HCT116 (cell line): ENCODE data around the gene TSPAN5. TPM values are rescaled to one million over a fixed set of nuclear protein-coding genes. Genes with fewer than 3 reads are reported as not detected.
A peak's percentile ranks its signal among the peaks of the same experiment; 100 is the strongest.

ENCODE experiments used
- ATAC-seq: fragments of 200-7000 bp; cut with Tn5 transposase; 2 replicates; pipeline ENCODE4 v1.9.1; 2020; ENCODE audit warnings: mild to moderate bottlenecking, moderate library complexity
- BruUV-seq: library from RNA; stranded (reverse); fragments of 400-500 nt; replicated peaks from 2 replicates; lab custom pipeline; 2021; lab: Mats Ljungman, UMichigan
- CTCF ChIA-PET: fragments of 300-600 bp; sonication (Branson Sonifier 250); formaldehyde crosslinking; loops from one replicate; lab custom pipeline; 2021; ENCODE audit warnings: antibody characterized with exemption; lab: Charles Lee
- POLR2A ChIA-PET: fragments of 300-600, 350-600 bp; sonication (Branson Sonifier 250); formaldehyde crosslinking; loops from one replicate; lab custom pipeline; 2021; ENCODE audit warnings: antibody characterized with exemption; lab: Charles Lee
- RAD21 ChIA-PET, 2 experiments: fragments of 300-600 bp; sonication (Branson Sonifier 250); formaldehyde crosslinking; loops; one replicate each; lab custom pipeline; 2023; ENCODE audit warnings: low total read pairs in 2 of 2; ENCODE audit not compliant: uncharacterized antibody in 2 of 2, unreplicated experiment in 2 of 2, low non-redundant PET in 1 of 2; lab: Charles Lee
- DNase-seq: peaks from one replicate; pipeline ENCODE4 v3.0.0-alpha.2; 2010; ENCODE audit warnings: low read depth, low spot score
- H2AFZ ChIP-seq: fragments of 200-600 bp; shearing (Covaris generic), sonication (generic); 2 replicates; pipeline ENCODE4 v1.6.1; 2017; ENCODE audit warnings: low read depth, mixed run types, mixed read lengths, antibody characterized with exemption, low read length; ENCODE audit not compliant: poor library complexity, severe bottlenecking
- H3K27ac ChIP-seq: 2 replicates; pipeline ENCODE4 v1.5.1; 2012; ENCODE audit warnings: low read depth, low read length
- H3K27me3 ChIP-seq: fragments of 200-600 bp; sonication (generic); 2 replicates; pipeline ENCODE4 v1.6.1; 2016; ENCODE audit warnings: mixed run types, low read length, mixed read lengths; ENCODE audit not compliant: insufficient read depth
- H3K36me3 ChIP-seq, 2 experiments: fragments of 200-500 bp in 1 of 2; fragments of 200-600 bp in 1 of 2; sonication (Bioruptor generic) in 1 of 2; sonication (generic) in 1 of 2; 2 replicates each; pipeline versions ENCODE4 v1.5.1 to v1.6.1; 2014 to 2016; ENCODE audit warnings: low read length in 2 of 2, inconsistent platforms in 1 of 2, mixed read lengths in 1 of 2, mixed run types in 1 of 2; ENCODE audit not compliant: insufficient read depth in 2 of 2, control insufficient read depth in 1 of 2
- H3K4me1 ChIP-seq, 2 experiments: fragments of 200-600 bp in 1 of 2; sonication (generic) in 1 of 2; 2 replicates each; pipeline versions ENCODE4 v1.5.1 to v1.6.1; 2012 to 2017; ENCODE audit warnings: low read length in 2 of 2, inconsistent platforms in 1 of 2, mild to moderate bottlenecking in 1 of 2, mixed read lengths in 1 of 2, mixed run types in 1 of 2, moderate library complexity in 1 of 2; ENCODE audit not compliant: insufficient read depth in 2 of 2, control insufficient read depth in 1 of 2
- H3K4me2 ChIP-seq: fragments of 200-600 bp; sonication (generic); 2 replicates; pipeline ENCODE4 v1.6.1; 2017; ENCODE audit warnings: mixed run types, low read length, mixed read lengths
- H3K4me3 ChIP-seq, 2 experiments: fragments of 200-600 bp in 1 of 2; sonication (generic) in 1 of 2; replicated peaks in 1 of 2; 2 replicates each; pipeline ENCODE4 v1.5.1; 2011 to 2016; ENCODE audit warnings: low read length in 2 of 2, control low read depth in 1 of 2, low read depth in 1 of 2, mild to moderate bottlenecking in 1 of 2, mixed read lengths in 1 of 2, mixed run types in 1 of 2
- H3K79me2 ChIP-seq: fragments of 200-600 bp; sonication (generic); 2 replicates; pipeline ENCODE4 v1.6.1; 2017; ENCODE audit warnings: mild to moderate bottlenecking, mixed run types, low read length, moderate library complexity, mixed read lengths; ENCODE audit not compliant: insufficient read depth
- H3K9ac ChIP-seq: fragments of 200-600 bp; sonication (generic); 2 replicates; pipeline ENCODE4 v1.6.1; 2016; ENCODE audit warnings: low read length, mixed read lengths
- H3K9me2 ChIP-seq: fragments of 200-600 bp; sonication (generic), shearing (Covaris generic); 2 replicates; pipeline ENCODE4 v1.6.1; 2017; ENCODE audit warnings: mixed run types, mild to moderate bottlenecking, moderate library complexity; ENCODE audit not compliant: insufficient read depth
- H3K9me3 ChIP-seq, 2 experiments: fragments of 200-500 bp in 1 of 2; fragments of 200-600 bp in 1 of 2; sonication (Bioruptor generic) in 1 of 2; sonication (generic) in 1 of 2; 2 replicates each; pipeline ENCODE4 v1.6.1; 2014 to 2017; ENCODE audit warnings: low read length in 2 of 2, mixed read lengths in 2 of 2, inconsistent platforms in 1 of 2, low read depth in 1 of 2, mild to moderate bottlenecking in 1 of 2, mixed run types in 1 of 2, moderate library complexity in 1 of 2; ENCODE audit not compliant: control insufficient read depth in 1 of 2, insufficient read depth in 1 of 2
- H4K20me1 ChIP-seq: fragments of 200-600 bp; sonication (generic), shearing (Covaris generic); 2 replicates; pipeline ENCODE4 v1.6.1; 2017; ENCODE audit warnings: mixed run types, mild to moderate bottlenecking, moderate library complexity; ENCODE audit not compliant: insufficient read depth
- ATF3 ChIP-seq: IDR thresholded peaks from 2 replicates; pipeline ENCODE4 v1.6.1; 2012
- CTCF ChIP-seq, 3 experiments: fragments of 200-600 bp in 1 of 3; sonication (generic) in 1 of 3; IDR thresholded peaks in 2 of 3; conservative IDR thresholded peaks in 1 of 3; 2 replicates each; pipeline ENCODE4 v1.5.1; 2012 to 2017; ENCODE audit warnings: low read depth in 2 of 3, low read length in 2 of 3, antibody characterized with exemption in 1 of 3, borderline replicate concordance in 1 of 3, control low read depth in 1 of 3, mild to moderate bottlenecking in 1 of 3, mixed read lengths in 1 of 3, mixed run types in 1 of 3, moderate library complexity in 1 of 3; ENCODE audit not compliant: insufficient read depth in 1 of 3
- EGR1 ChIP-seq: IDR thresholded peaks from 2 replicates; pipeline ENCODE4 v1.6.1; 2012; ENCODE audit warnings: low read depth
- EZH2 ChIP-seq: fragments of 200-600 bp; sonication (generic); IDR thresholded peaks from 2 replicates; pipeline ENCODE4 v1.6.1; 2017; ENCODE audit warnings: antibody characterized with exemption, mixed run types
- EZH2phosphoT487 ChIP-seq: fragments of 200-600 bp; IDR thresholded peaks from 2 replicates; pipeline ENCODE4 v1.6.1; 2018; ENCODE audit warnings: antibody characterized with exemption, borderline replicate concordance
- JUND ChIP-seq: IDR thresholded peaks from 2 replicates; pipeline ENCODE4 v1.6.1; 2012
- MAX ChIP-seq: IDR thresholded peaks from 2 replicates; pipeline ENCODE4 v1.6.1; 2012
- POLR2AphosphoS5 ChIP-seq: IDR thresholded peaks from 2 replicates; pipeline ENCODE4 v1.6.1; 2011; ENCODE audit warnings: mild to moderate bottlenecking, low read depth, low read length, moderate library complexity
- RAD21 ChIP-seq: IDR thresholded peaks from 2 replicates; pipeline ENCODE4 v1.6.1; 2012; ENCODE audit warnings: low read depth, mild to moderate bottlenecking
- SIN3A ChIP-seq: IDR thresholded peaks from 2 replicates; pipeline ENCODE4 v1.6.1; 2012; ENCODE audit warnings: low read depth
- SRF ChIP-seq: IDR thresholded peaks from 2 replicates; pipeline ENCODE4 v1.6.1; 2012; ENCODE audit warnings: low read depth
- YY1 ChIP-seq: IDR thresholded peaks from 2 replicates; pipeline ENCODE4 v1.6.1; 2011; ENCODE audit warnings: low read length, low read depth, moderate library complexity, mild to moderate bottlenecking; ENCODE audit not compliant: insufficient replicate concordance; ENCODE audit errors: extremely low read depth
- ZBTB33 ChIP-seq: IDR thresholded peaks from 2 replicates; pipeline ENCODE4 v1.6.1; 2011; ENCODE audit warnings: mild to moderate bottlenecking, low read length, moderate library complexity; ENCODE audit not compliant: insufficient replicate concordance; ENCODE audit errors: extremely low read depth
- intact Hi-C: fragments of 100-400 bp; cut with micrococcal nuclease; formaldehyde crosslinking; loops from 2 replicates; pipeline ENCODE4 v1.10.0; 2022
- total RNA-seq: library from RNA; stranded (reverse); gene quantifications from one replicate; pipeline ENCODE4 v1.2.1, GENCODE V29; 2021; ENCODE audit not compliant: unreplicated experiment

TSPAN5 gene
- total RNA-seq, 1 experiment from 2014 or later: 56.8 TPM

- Histone ChIP-seq H2AFZ (no peak overlapping the region), H3K27ac (peak overlapping the region; percentile 68), H4K20me1 (no peaks in the 10 kb centered on the region), H3K4me3 (no peak overlapping the region), H3K9me3 (peaks cover 0 to 13% of the 10 kb centered on the region in 2 experiments; a peak in 1 of 4 replicates), H3K36me3 (no peaks in the 10 kb centered on the region), H3K27me3 (no peaks in the 10 kb centered on the region), H3K4me2 (peak overlapping the region; percentile 88), H3K4me1 (peaks cover 42 to 50% of the 10 kb centered on the region in 2 experiments), H3K9me2 (no peaks in the 10 kb centered on the region), H3K9ac (no peak overlapping the region), H3K79me2 (peaks cover 17% of the 10 kb centered on the region)
- TF ChIP-seq JUND (no peak), SIN3A (no peak), EGR1 (no peak), ZBTB33 (no peak), ATF3 (no peak), POLR2AphosphoS5 (no peak), EZH2phosphoT487 (no peak), RAD21 (no peak), YY1 (no peak), SRF (no peak), CTCF (IDR thresholded peaks at IDR 0.05 in 2 of 3, conservative IDR thresholded peaks at IDR 0.05 in 1 of 3; ENCODE audit: borderline replicate concordance in 1 of 3, insufficient read depth in 1 of 3, low read depth in 2 of 3, low read length in 2 of 3) (no peak), MAX (no peak), EZH2 (no peak)
- CTCF ChIA-PET: no interaction called here
- ATAC-seq: no peak
- no TSS peak for BruUV-seq
- POLR2A ChIA-PET: interaction anchor here (1.1 kb wide), 1 partner anchor 21 kb away, joined by 4 read pairs; no protein-coding TSS in a partner anchor
- RAD21 ChIA-PET: no interaction called here
- DNase-seq: no peak
- intact Hi-C loops: no loop called here
Measured at GRCh38 chr4:98662626-98663225, 4.3 kb upstream of the TSPAN5 start.
